HUES6 (cell line): ENCODE data around the gene SRSF9.
"Not testable (repeated sequence)": the region's sequence is repeated elsewhere in the genome, so short reads cannot be mapped to it uniquely, and the experiment has no call there.

Source experiments
- H3K27ac ChIP-seq: 2 replicates; pipeline ENCODE4 v1.7.0; 2013; ENCODE audit warnings: low read depth, mild to moderate bottlenecking, low read length, inconsistent platforms
- H3K27me3 ChIP-seq: 2 replicates; pipeline ENCODE4 v1.6.1; 2013; ENCODE audit warnings: low read length; ENCODE audit not compliant: control insufficient read depth, insufficient read depth
- H3K36me3 ChIP-seq: 2 replicates; pipeline ENCODE4 v1.6.1; 2013; ENCODE audit warnings: low read length; ENCODE audit not compliant: control insufficient read depth, insufficient read depth
- H3K4me1 ChIP-seq: 2 replicates; pipeline ENCODE4 v1.6.1; 2013; ENCODE audit warnings: low read length; ENCODE audit not compliant: control insufficient read depth, insufficient read depth
- H3K4me3 ChIP-seq: 2 replicates; pipeline ENCODE4 v1.5.1; 2013; ENCODE audit warnings: low read depth, low read length
- H3K9ac ChIP-seq: one replicate; pipeline ENCODE4 v1.6.1; 2013; ENCODE audit warnings: mild to moderate bottlenecking, low read length
- H3K9me3 ChIP-seq: 2 replicates; pipeline ENCODE4 v1.6.1; 2013; ENCODE audit warnings: low read depth, low read length; ENCODE audit not compliant: control insufficient read depth, insufficient read depth

Gene SRSF9

GRCh38 chr12:120447992-120448391 is 21.6 kb downstream of the SRSF9 start:
- no peak overlapping the region for H3K4me3 ChIP-seq
- peaks cover 60% of the 10 kb centered on the region for H3K36me3 ChIP-seq
- 0 out of 2 replicates have a peak, but pooled peaks cover 5% of the 10 kb centered on the region for H3K4me1 ChIP-seq
- no peaks in the 10 kb centered on the region for H3K27me3 ChIP-seq
- H3K27ac ChIP-seq, result no peak overlapping the region
- no peaks in the 10 kb centered on the region for H3K9me3 ChIP-seq
- H3K9ac ChIP-seq, result no peak overlapping the region

- Histone ChIP-seq H3K9ac (peak overlapping the region; percentile 95), H3K4me3 (peak overlapping the region; percentile 88), H3K27ac (peak overlapping the region; percentile 94), H3K36me3 (peaks cover 56% of the 10 kb centered on the region)
- not testable (repeated sequence) for H3K27me3 ChIP-seq, H3K4me1 ChIP-seq, H3K9me3 ChIP-seq
Observed at GRCh38 chr12:120446844-120447178, 22.7 kb downstream of the SRSF9 start.

- peak within 1 kb of the TSS; percentile 95 for H3K9ac ChIP-seq
- peaks cover 55% of the 10 kb centered on the region for H3K36me3 ChIP-seq
- H3K4me3 ChIP-seq, result peak within 1 kb of the TSS; percentile 88
- H3K27ac ChIP-seq, result peak within 1 kb of the TSS; percentile 94
- H3K4me1 ChIP-seq, result 0 out of 2 replicates have a peak, but pooled peaks cover 5% of the 10 kb centered on the region
- H3K9me3 ChIP-seq, result no peaks in the 10 kb centered on the region
- no peaks in the 10 kb centered on the region for H3K27me3 ChIP-seq
Observed at GRCh38 chr12:120445911-120446843, 23.4 kb downstream of the SRSF9 start, which contains the start of the genes GATC and TRIAP1. TSS of gene GATC (plus strand) at chr12:120446444. CDS start at chr12:120446481, 37 bp downstream. TSS of gene TRIAP1 (minus strand) at chr12:120446384. CDS start at chr12:120446372, 12 bp downstream.

GRCh38 chr12:120444676-120445075 is 24.9 kb downstream of the SRSF9 start:
- Histone ChIP-seq H3K9ac (no peak overlapping the region), H3K36me3 (peaks cover 60% of the 10 kb centered on the region), H3K27ac (no peak overlapping the region), H3K27me3 (no peaks in the 10 kb centered on the region), H3K9me3 (no peaks in the 10 kb centered on the region), H3K4me1 (peaks cover 9% of the 10 kb centered on the region; the same call in 1 of the 2 replicates), H3K4me3 (peak overlapping the region; percentile 88; the same call in 1 of the 2 replicates)

- Histone ChIP-seq H3K36me3 (peaks cover 42% of the 10 kb centered on the region), H3K4me3 (no peak overlapping the region)
Observed at GRCh38 chr12:120439646-120440247, 29.8 kb downstream of the SRSF9 start.

GRCh38 chr12:120438495-120439198 is 30.9 kb downstream of the SRSF9 start:
- Histone ChIP-seq H3K9me3 (no peaks in the 10 kb centered on the region), H3K27ac (no peak overlapping the region), H3K27me3 (no peaks in the 10 kb centered on the region), H3K9ac (peak overlapping the region; percentile 75), H3K36me3 (peaks cover 31% of the 10 kb centered on the region), H3K4me1 (peaks cover 4% of the 10 kb centered on the region; the same call in 1 of the 2 replicates), H3K4me3 (peak overlapping the region; percentile 76)

More at GRCh38 chr12:120439646-120440247, 29.8 kb downstream of the SRSF9 start:
- Histone ChIP-seq H3K27ac (no peak overlapping the region), H3K4me1 (peaks cover 4% of the 10 kb centered on the region; the same call in 1 of the 2 replicates), H3K9me3 (no peaks in the 10 kb centered on the region), H3K9ac (no peak overlapping the region), H3K27me3 (no peaks in the 10 kb centered on the region)

- Histone ChIP-seq H3K4me3 (peak within 1 kb of the TSS; percentile 76), H3K27me3 (no peaks in the 10 kb centered on the region), H3K9ac (peak within 1 kb of the TSS; percentile 75), H3K9me3 (no peaks in the 10 kb centered on the region), H3K36me3 (peaks cover 24% of the 10 kb centered on the region), H3K4me1 (peaks cover 4% of the 10 kb centered on the region; the same call in 1 of the 2 replicates), H3K27ac (no peak within 1 kb of the TSS)
Observed at GRCh38 chr12:120437735-120438494, 31.6 kb downstream of the SRSF9 start, which contains the start of gene COX6A1. TSS of gene COX6A1 (plus strand) at chr12:120438113. CDS start at chr12:120438127, 14 bp downstream.

GRCh38 chr12:120432772-120433525 is 36.6 kb downstream of the SRSF9 start:
- Histone ChIP-seq H3K27me3 (no peaks in the 10 kb centered on the region), H3K9me3 (no peaks in the 10 kb centered on the region), H3K4me1 (no peaks in the 10 kb centered on the region), H3K4me3 (no peak overlapping the region), H3K9ac (no peak overlapping the region), H3K27ac (no peak overlapping the region), H3K36me3 (no peaks in the 10 kb centered on the region)

- no peak overlapping the region for H3K9ac ChIP-seq
- no peaks in the 10 kb centered on the region for H3K27me3 ChIP-seq
Observed at GRCh38 chr12:120429368-120429767, 40.2 kb downstream of the SRSF9 start.

More at GRCh38 chr12:120429368-120429767, 40.2 kb downstream of the SRSF9 start:
- H3K4me1 ChIP-seq, result peaks cover 4% of the 10 kb centered on the region
- no peaks in the 10 kb centered on the region for H3K9me3 ChIP-seq
- no peaks in the 10 kb centered on the region for H3K36me3 ChIP-seq
- H3K27ac ChIP-seq, result no peak overlapping the region
- H3K4me3 ChIP-seq, result no peak overlapping the region
